ENCODE measurements around the gene HHIPL1.

The HHIPL1 gene

GRCh38 chr14:99612071-99612737, 32.7 kb upstream of the HHIPL1 start:
- DNase-seq, result no peak

- DNase-seq, result no peak
These were observed 32.1 kb upstream of the HHIPL1 start for GRCh38 chr14:99612738-99613330.

- no peak for DNase-seq
These were observed 29.3 kb upstream of the HHIPL1 start for GRCh38 chr14:99615497-99616157.

- no peak for DNase-seq
These were observed 27.8 kb upstream of the HHIPL1 start for GRCh38 chr14:99616832-99617800.

GRCh38 chr14:99619835-99620834, 24.8 kb upstream of the HHIPL1 start:
- DNase-seq, result no peak

GRCh38 chr14:99621948-99622347, 23.0 kb upstream of the HHIPL1 start:
- no peak for DNase-seq

- DNase-seq, result no peak
These were observed 20.9 kb upstream of the HHIPL1 start for GRCh38 chr14:99624024-99624423.

GRCh38 chr14:99624971-99625370, 20.0 kb upstream of the HHIPL1 start:
- DNase-seq, result no peak

GRCh38 chr14:99625476-99625875, 19.5 kb upstream of the HHIPL1 start:
- no peak for DNase-seq

GRCh38 chr14:99626041-99626648, 18.8 kb upstream of the HHIPL1 start:
- no peak for DNase-seq

GRCh38 chr14:99627100-99627499, 17.8 kb upstream of the HHIPL1 start:
- no peak for DNase-seq

- DNase-seq, result no peak
These were observed 17.2 kb upstream of the HHIPL1 start for GRCh38 chr14:99627510-99628381.

- peak in 1 of 2 experiments; percentile 58 for DNase-seq
These were observed 15.9 kb upstream of the HHIPL1 start for GRCh38 chr14:99628887-99629618.

- no peak for DNase-seq
These were observed 14.7 kb upstream of the HHIPL1 start for GRCh38 chr14:99630202-99630601.

- DNase-seq, result no peak
These were observed 12.4 kb upstream of the HHIPL1 start for GRCh38 chr14:99632410-99633035.

- no peak for DNase-seq
These were observed 11.8 kb upstream of the HHIPL1 start for GRCh38 chr14:99633141-99633540.

GRCh38 chr14:99633918-99634317, 11.0 kb upstream of the HHIPL1 start:
- no peak for DNase-seq

- DNase-seq, result no peak
These were observed 10.5 kb upstream of the HHIPL1 start for GRCh38 chr14:99634443-99634842.

- DNase-seq, result no peak
These were observed 9.8 kb upstream of the HHIPL1 start for GRCh38 chr14:99635116-99635515.
